Stomach (tissue), 9 donors: ENCODE measurements around the gene RFPL2. TPM values are rescaled to one million over a fixed set of nuclear protein-coding genes. Genes with fewer than 3 reads are reported as not detected.

Experiments
- DNase-seq, 2 donors: peaks; one replicate each; pipeline versions ENCODE4 v3.0.0 to v3.0.0-alpha.2; 2013 to 2019
- H3K27ac ChIP-seq, 5 donors: fragments of 200-600 bp in 4 of 5; sonication (generic) in 4 of 5; one replicate each; pipeline ENCODE4 v1.5.1; 2013 to 2019; ENCODE audit warnings: mild to moderate bottlenecking in 1 of 5, moderate library complexity in 1 of 5
- H3K27me3 ChIP-seq, 3 donors: fragments of 200-600 bp; sonication (generic); one replicate each; pipeline ENCODE4 v1.5.1; 2017 to 2019; ENCODE audit warnings: mixed run types in 1 of 3
- H3K36me3 ChIP-seq, 4 donors: fragments of 200-600 bp; sonication (generic); 1 replicate in 3 of 4; 2 replicates in 1 of 4; pipeline ENCODE4 v1.5.1; 2016 to 2019
- H3K4me1 ChIP-seq, 4 donors: fragments of 200-600 bp; sonication (generic); one replicate each; pipeline ENCODE4 v1.5.1; 2016 to 2019
- H3K4me3 ChIP-seq, 4 donors: fragments of 200-600 bp; sonication (generic) in 3 of 4; one replicate each; pipeline ENCODE4 v1.5.1; 2016 to 2019; ENCODE audit warnings: mild to moderate bottlenecking in 1 of 4
- H3K9me3 ChIP-seq, 4 donors: fragments of 200-600 bp; sonication (generic); one replicate each; pipeline ENCODE4 v1.5.1; 2016 to 2019
- CTCF ChIP-seq, 7 experiments: fragments of 450-650 bp in 4 of 7; fragments of 200-600 bp in 3 of 7; sonication (generic) in 3 of 7; IDR thresholded peaks; one replicate each; pipeline ENCODE4 v1.5.1; 2016 to 2019; ENCODE audit warnings: antibody characterized with exemption in 7 of 7, control low read depth in 2 of 7, mild to moderate bottlenecking in 1 of 7
- EP300 ChIP-seq: sonication (generic); formaldehyde crosslinking; IDR thresholded peaks from one replicate; pipeline ENCODE4 v1.6.1; 2017; ENCODE audit warnings: antibody characterized with exemption
- POLR2A ChIP-seq, 4 donors: fragments of 450-650 bp; IDR thresholded peaks; one replicate each; pipeline ENCODE4 v1.6.1; 2016; ENCODE audit warnings: antibody characterized with exemption in 4 of 4, control low read depth in 2 of 4, mild to moderate bottlenecking in 1 of 4, moderate library complexity in 1 of 4
- POLR2AphosphoS5 ChIP-seq, 3 donors: sonication (generic); formaldehyde crosslinking; IDR thresholded peaks; one replicate each; pipeline ENCODE4 v1.6.1; 2016; ENCODE audit warnings: antibody characterized with exemption in 3 of 3
- WGBS, 5 donors: extraction: QIAGEN DNeasy Blood & Tissue Kit in 3 of 5; methylation state at CpG; one replicate each; pipeline versions ENCODE4 v1.1.5 to v1.1.7; 2013 to 2018; 5-methylcytosine and 5-hydroxymethylcytosine counted together
- intact Hi-C: fragments of 100-400 bp; cut with DNase I; formaldehyde crosslinking; loops from one replicate; pipeline ENCODE4 v1.15.1; 2023; ENCODE audit warnings: low total_unique reads
- polyA plus RNA-seq, 3 donors: library from polyadenylated mRNA; stranded (reverse); fragments of 200-250 nt; gene quantifications; one replicate each; pipeline ENCODE4 v1.2.3, GENCODE V29; 2013
- total RNA-seq, 5 donors: library from RNA; depleted of rRNA; stranded (reverse); fragments of >200 nt; gene quantifications; one replicate each; pipeline versions ENCODE4 v1.1.0 to v1.2.3, GENCODE V29; 2014 to 2016
- donor health status: healthy with polysubstance abuse.
- donor health status: Bipolar disorder and iron deficiency.
- donor health status: healthy.

Gene RFPL2
- total and polyA plus RNA-seq, 8 donors: not detected

DNA sequence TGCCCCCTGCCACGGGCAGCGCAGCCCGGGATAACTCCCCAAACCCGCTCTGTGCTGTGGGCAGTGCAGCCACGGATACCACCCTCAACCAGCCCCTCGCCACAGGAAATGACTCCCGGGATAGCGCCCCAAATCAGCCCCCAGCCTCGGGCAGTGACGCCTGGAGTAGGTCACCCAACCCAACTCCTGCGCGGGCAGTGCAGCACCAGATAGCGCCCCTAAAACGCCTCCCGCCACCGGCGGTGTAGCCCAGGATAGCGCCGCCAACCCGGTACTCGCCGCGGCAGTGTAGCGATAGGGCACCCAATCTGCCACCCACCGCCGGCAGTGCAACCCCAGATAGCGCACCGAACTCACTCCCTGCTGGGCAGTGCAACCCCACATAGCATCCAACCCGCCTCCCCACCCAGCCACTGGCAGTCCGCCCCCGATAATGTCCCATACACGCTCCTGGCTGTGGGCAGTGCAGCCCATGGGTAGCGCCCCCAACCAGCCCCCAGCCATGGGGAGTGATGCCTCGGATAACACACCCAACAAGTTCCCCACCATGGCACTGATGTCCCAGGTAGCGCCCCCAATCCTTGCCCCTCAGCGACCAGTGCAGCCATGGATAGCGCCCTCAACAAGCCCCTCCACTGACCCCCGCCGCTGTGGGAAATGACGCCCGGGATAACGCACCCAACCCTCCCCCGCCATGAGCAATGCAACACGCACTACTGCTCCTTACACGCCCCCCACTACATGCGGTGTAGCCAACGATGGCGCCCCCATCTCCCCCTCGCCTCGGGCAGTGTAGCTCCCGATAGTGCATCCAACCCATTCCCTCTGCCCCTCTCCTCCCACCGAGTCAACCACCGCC, 1.5 kb downstream of the RFPL2 start:
- DNase-seq: peak in 1 of 2 donors; percentile 16
- H3K36me3 ChIP-seq: no peaks in the 10 kb centered on the region
- intact Hi-C loops: no loop called here
- no peak overlapping the region for H3K27ac ChIP-seq
- WGBS, 5 donors: 22 to 53% (median 43%) methylated on average over 26 to 53 of the region's 53 CpGs
- H3K4me1 ChIP-seq: peaks cover 0 to 32% (median 14%) of the 10 kb centered on the region in 4 donors
- peaks cover 12 to 57% (median 22%) of the 10 kb centered on the region in 3 donors for H3K27me3 ChIP-seq
- TF ChIP-seq EP300 (no peak), POLR2AphosphoS5 (IDR thresholded peaks at IDR 0.05) (no peak), CTCF (IDR thresholded peaks at IDR 0.05) (no peak), POLR2A (IDR thresholded peaks at IDR 0.05) (no peak)
- H3K9me3 ChIP-seq: no peaks in the 10 kb centered on the region
- H3K4me3 ChIP-seq: peak overlapping the region in 3 of 4 donors; percentile 4 to 39 (median 28)

DNA sequence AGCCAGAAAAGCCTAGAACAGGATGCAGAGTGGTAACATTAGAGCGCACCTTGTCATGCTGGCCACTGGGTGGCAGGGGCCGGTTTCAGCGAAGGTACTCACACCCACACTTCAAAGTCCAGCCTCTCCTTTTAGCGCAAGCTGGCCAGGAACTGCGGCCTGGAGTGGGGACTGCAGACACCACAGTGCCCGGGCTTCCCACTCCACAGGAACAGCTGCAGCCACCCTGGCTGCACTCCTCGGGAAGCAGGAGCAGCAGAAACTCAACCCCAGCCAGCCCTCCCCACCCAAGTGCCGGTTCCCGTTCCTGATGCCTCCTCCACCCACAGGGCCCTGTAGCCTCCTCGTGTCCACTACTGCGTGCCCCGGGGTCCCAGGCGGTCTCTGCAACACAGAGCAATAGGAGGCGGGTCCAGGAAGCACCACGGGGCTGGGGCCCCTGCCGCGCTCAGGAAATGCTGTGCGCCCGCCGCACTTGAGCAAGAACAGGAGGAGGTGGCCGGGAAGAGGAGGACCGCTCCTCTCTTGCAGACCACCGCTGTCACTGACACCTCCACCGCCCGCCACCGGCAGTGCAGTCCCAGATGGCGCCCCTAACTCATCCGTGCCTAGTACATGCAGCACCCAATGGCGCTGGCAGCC, 2.2 kb downstream of the RFPL2 start:
- peak; percentile 52 to 87 for DNase-seq
- H3K27ac ChIP-seq: no peak overlapping the region
- intact Hi-C loops: no loop called here

DNA sequence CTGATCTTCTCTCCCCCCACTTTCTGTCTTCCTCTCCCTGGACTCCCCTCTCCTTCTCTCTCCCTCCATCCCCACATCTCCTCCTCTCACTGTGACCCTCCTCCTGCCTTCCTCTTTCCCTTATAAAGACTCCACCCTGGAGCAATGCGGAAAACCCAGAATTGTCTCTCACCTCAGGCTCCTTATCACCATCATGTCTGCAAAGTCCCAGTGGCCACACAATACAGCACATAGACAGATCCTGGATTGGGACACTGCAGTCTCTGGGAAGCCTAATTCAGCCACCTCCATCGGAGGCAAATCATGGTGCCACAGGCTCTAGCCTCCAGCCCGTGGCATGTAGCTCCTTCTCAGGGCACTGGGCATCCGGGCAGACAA, 2.7 kb downstream of the RFPL2 start:
- Histone ChIP-seq H3K27me3 (peaks cover 12 to 68% (median 22%) of the 10 kb centered on the region in 3 donors), H3K4me1 (peaks cover 0 to 32% (median 14%) of the 10 kb centered on the region in 4 donors), H3K9me3 (no peaks in the 10 kb centered on the region), H3K36me3 (no peaks in the 10 kb centered on the region), H3K27ac (no peak overlapping the region), H3K4me3 (no peak overlapping the region)
- whole genome bisulfite sequencing, 5 donors: 18 to 23% (median 19%) methylated on average over 4 of the region's 4 CpGs
- no peak for DNase-seq
- TF ChIP-seq CTCF (IDR thresholded peaks at IDR 0.05): no peak
- TF ChIP-seq EP300: no peak
- no peak for TF ChIP-seq POLR2A (IDR thresholded peaks at IDR 0.05)
- no peak for TF ChIP-seq POLR2AphosphoS5 (IDR thresholded peaks at IDR 0.05)
- intact Hi-C loops: no loop called here

More for the DNA sequence above, 2.2 kb downstream of the RFPL2 start:
- TF ChIP-seq CTCF (IDR thresholded peaks at IDR 0.05): peak in 5 of 7 experiments; percentile 11 to 39 (median 35)
- no peak for TF ChIP-seq EP300
- peaks cover 12 to 64% (median 22%) of the 10 kb centered on the region in 3 donors for H3K27me3 ChIP-seq
- peaks cover 0 to 32% (median 14%) of the 10 kb centered on the region in 4 donors for H3K4me1 ChIP-seq
- no peaks in the 10 kb centered on the region for H3K36me3 ChIP-seq
- H3K4me3 ChIP-seq: peak overlapping the region in 2 of 4 donors; percentile 28 to 39
- no peaks in the 10 kb centered on the region for H3K9me3 ChIP-seq
- WGBS, 5 donors: 8 to 17% (median 12%) methylated on average over 18 to 29 of the region's 29 CpGs

GRCh38 chr22:32200752-32201151, 4.1 kb downstream of the RFPL2 start:
- DNase-seq: no peak
- WGBS, 5 donors: 64 to 77% (median 75%) methylated on average over 10 of the region's 10 CpGs

More at GRCh38 chr22:32200752-32201151, 4.1 kb downstream of the RFPL2 start:
- intact Hi-C loops: no loop called here
- H3K27ac ChIP-seq: no peak overlapping the region
- H3K27me3 ChIP-seq: peaks cover 12 to 58% (median 22%) of the 10 kb centered on the region in 3 donors
- H3K4me3 ChIP-seq: no peak overlapping the region
- H3K36me3 ChIP-seq: no peaks in the 10 kb centered on the region
- H3K4me1 ChIP-seq: peaks cover 0 to 25% (median 11%) of the 10 kb centered on the region in 4 donors
- no peaks in the 10 kb centered on the region for H3K9me3 ChIP-seq
- TF ChIP-seq POLR2AphosphoS5 (IDR thresholded peaks at IDR 0.05) (no peak), CTCF (IDR thresholded peaks at IDR 0.05) (no peak), POLR2A (IDR thresholded peaks at IDR 0.05) (no peak), EP300 (no peak)
